DOHH2 (cell line): ENCODE measurements around the gene RETREG1.

Experiments
- EZH2phosphoT487 ChIP-seq: fragments of 200-600 bp; sonication (generic); IDR thresholded peaks from 2 replicates; pipeline ENCODE4 v1.6.1; 2017; ENCODE audit warnings: borderline replicate concordance, mild to moderate bottlenecking, antibody characterized with exemption, low read length, moderate library complexity, mixed read lengths
- TF ChIP-seq, protein P1 (sequence below): fragments of 200-600 bp; sonication (generic); IDR thresholded peaks from one replicate; pipeline ENCODE4 v1.5.1; 2014; ENCODE audit warnings: antibody characterized with exemption, mild to moderate bottlenecking, low read depth, low read length; ENCODE audit not compliant: poor library complexity, severe bottlenecking

DNA sequence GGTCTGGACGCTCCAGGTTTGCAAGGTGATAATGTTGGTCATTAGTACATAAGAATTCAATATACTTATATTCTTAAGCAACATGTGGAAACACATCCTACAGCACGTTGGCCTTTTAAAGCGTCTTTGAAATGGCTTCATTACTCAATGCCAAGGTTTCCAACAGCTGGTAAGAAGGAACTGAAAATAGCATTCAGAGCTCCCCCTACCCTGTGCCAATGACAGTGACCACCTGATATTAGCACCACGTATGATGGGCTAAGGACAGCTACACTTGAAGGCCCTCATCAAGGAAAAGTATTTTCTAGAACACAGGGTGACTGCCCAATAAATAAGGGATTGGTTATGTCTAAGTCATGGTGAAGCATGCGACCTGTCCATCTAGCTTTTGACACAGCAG is 161.1 kb downstream of the RETREG1 start:
- TF ChIP-seq, protein P1, sequence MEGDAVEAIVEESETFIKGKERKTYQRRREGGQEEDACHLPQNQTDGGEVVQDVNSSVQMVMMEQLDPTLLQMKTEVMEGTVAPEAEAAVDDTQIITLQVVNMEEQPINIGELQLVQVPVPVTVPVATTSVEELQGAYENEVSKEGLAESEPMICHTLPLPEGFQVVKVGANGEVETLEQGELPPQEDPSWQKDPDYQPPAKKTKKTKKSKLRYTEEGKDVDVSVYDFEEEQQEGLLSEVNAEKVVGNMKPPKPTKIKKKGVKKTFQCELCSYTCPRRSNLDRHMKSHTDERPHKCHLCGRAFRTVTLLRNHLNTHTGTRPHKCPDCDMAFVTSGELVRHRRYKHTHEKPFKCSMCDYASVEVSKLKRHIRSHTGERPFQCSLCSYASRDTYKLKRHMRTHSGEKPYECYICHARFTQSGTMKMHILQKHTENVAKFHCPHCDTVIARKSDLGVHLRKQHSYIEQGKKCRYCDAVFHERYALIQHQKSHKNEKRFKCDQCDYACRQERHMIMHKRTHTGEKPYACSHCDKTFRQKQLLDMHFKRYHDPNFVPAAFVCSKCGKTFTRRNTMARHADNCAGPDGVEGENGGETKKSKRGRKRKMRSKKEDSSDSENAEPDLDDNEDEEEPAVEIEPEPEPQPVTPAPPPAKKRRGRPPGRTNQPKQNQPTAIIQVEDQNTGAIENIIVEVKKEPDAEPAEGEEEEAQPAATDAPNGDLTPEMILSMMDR, result no peak
- TF ChIP-seq EZH2phosphoT487, result no peak
